ENCODE measurements around the gene FBF1.

The FBF1 gene

DNA sequence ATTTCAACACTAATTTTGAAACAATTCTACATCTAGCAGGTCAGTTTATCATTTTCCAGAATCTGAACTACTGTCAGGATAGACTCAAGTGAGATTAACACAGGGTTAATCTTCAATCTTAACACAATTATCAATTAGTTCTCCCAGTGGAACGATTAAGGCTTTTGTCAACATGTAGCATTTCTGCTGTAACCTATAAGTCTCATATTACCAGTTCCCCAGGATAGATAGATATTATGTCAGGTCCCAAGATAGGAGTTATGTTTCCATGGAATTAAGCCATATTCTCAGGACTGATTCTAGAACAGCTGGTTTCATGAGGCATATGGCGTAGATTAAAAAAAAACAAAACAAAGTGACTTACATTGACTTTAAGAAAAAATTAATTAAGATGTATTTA is 4.4 kb upstream of the FBF1 start:
- DNase-seq, result no peak

DNA sequence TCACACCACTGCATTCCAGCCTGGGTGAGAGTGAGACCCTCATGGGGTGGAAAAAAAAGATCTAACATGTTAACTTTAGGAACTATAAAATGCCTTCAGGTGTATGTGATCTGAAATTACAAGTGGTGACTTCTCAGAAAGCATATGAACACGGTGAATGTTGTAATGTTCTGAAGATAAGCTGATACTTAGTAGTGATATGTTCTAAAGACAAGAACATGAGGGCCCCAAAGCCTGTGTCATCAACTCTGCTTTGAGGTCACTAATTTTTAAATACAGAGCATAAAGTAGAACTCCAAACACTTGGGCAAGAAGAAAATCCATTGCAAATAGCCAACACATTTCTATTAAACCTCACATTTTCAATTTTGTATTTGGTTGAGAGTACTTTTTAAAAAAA is 2.6 kb upstream of the FBF1 start:
- DNase-seq, result no peak

DNA sequence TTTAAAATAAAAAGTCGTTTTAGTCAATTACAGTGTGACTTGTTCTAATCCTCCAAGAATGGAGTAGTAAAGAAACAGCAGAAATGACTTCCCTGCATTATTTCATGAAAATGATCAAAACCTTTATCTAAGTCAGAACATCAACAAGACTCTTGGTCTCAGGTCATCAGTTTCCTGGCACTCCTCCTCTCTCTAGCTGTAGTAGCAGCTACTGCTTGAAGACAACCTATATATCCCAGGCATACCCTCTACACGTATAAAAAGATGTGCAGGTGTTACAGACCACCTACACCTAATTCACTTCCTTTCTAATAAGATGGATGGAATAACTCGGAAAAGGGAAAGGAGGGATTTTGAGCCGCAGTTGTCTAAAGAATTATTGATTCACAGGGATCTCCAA is 1.6 kb upstream of the FBF1 start:
- no peak for DNase-seq

DNA sequence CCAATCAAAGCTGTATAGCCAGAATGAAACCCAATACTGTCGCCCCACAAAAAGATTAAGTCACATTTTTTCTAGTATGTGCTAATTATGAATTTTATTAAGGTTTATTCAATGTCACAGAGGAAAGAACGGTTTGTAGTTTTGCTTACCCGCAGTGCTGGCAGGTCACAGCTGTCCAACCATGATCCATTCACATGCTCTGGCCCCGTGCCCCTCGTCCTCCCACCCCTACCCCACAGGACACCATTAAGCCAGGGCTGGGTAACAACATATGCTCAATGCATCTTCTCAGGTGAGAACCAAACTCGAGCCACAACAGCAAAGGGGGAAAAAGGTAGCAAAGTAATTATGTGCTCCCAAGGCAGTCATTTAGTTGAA is 589 bp upstream of the FBF1 start:
- DNase-seq, result no peak

DNA sequence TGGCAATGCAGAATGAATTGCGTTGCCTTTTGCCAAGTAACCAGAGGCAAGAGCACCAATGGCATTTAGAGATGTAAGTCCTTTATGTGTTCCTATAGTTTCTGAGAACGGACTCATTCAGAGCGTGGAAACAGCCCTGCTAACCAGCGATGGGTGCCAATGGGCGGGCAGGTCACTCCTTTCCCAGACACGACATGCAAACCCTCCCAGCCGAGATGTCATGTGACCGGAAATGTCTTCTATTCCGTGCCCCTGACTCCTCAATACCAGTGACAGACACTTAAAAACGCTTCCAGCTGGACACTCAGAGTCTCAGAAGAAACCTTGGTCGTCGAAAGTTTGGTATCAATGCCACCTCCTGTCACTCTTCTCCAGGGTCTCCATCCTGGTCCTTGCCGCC is 3.2 kb downstream of the FBF1 start:
- no peak for DNase-seq

DNA sequence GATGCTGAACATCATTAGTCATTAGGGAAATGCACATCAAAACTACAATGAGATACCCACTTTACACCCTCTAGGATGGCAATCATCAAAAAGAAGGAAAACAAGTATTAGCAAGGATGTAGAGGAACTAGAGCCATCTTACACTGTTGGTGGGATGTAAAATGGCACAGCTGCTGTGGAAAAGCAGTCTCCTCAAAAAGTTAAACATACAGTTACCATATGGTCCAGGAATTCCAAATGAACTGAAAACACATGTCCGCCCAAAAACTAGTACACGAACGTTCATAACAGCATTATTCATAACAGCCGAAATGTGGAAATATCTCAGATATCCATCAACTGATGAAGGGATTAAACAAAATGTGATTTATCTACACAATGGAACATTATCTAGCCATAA is 7.0 kb downstream of the FBF1 start:
- DNase-seq, result no peak

DNA sequence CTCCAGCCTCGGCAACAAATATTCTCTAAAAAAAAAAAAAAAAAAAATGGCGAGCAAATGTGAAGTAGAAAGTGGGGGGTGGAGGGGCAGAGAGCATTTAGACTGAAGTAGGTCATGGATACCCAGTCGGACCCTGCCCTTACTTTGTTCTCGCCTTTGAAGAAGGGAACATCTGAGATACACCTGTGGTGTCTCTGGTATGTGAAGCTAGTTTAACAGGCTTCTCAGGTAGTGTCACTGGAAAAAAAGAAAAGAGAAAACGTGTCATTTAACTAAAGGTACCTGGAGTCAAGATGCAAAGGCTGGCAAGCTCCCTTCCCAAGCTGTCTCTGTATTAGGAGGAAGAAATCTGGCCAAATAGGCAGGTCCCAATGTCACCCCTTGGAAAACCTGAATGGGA is 8.0 kb downstream of the FBF1 start:
- no peak for DNase-seq

DNA sequence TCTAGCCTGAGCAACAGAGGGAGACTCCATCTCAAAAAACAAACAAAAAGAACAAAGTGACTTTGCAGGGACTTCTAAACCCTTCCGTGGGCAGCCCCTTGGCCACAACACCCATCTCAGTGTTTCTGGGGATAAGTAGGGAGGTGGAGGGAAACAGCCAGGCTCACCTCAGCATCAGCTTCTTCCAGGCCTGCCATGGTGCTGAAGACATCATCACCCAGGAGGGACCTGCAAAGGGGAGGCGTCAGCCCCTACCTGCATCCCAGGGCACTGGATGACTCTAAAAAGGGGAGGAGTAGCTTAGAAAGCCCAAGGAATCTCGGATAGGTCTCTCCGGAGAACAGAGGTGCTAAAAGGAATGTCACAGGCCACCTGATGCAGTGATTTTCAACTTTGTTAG is 9.8 kb downstream of the FBF1 start:
- DNase-seq, result no peak

DNA sequence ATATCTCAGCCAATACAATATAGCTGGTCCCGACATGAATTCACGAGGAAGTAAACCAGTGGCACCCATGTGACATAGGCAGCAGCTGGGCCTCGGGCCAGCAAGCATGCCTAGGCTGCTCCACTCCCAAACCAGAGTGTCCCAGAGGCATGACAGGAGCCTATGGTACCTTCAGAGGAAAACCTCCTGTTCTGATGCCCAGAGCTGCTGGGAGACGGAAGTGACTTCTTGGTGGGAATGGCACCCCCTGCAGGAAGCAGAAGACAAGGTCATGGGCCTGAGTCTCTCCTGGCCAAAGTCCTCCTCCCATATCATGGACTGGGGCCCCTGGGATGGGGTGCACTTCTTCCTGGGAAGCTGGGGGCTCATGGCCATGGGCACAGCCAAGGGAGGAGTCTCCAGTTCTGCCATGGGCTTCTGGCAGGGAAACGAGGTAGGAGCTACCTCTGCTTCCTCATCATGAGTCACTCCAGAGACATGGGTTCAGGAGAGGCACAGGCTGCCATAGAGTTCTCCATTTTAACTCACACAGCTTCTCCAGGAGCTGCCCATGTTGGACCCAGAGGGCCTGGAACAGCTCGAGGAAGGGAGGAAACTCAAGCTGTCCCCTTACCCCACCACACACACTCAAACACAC is 13.4 kb downstream of the FBF1 start:
- DNase-seq, result no peak

DNA sequence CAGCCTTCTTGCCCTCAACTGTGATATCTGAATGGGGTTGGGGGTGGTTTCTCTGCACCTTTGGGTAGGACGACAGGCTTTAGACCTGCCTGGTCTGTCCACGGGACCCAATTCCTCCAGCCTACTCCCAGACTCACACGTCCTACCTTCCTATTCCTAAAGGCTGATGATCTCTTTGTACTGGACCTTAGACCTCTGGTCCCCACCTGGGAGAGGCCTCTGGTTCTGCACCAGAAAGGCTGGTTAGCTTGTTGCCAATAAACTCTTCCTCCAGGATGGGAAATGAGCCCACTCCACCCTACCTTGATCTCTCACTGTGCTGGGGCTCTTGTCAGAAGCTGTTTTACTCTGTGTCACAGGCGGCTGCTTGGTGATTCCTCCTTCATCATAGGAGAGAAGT is 14.4 kb downstream of the FBF1 start:
- no peak for DNase-seq

GRCh38 chr17:75925912-75926311 is 14.9 kb downstream of the FBF1 start:
- DNase-seq, result no peak

DNA sequence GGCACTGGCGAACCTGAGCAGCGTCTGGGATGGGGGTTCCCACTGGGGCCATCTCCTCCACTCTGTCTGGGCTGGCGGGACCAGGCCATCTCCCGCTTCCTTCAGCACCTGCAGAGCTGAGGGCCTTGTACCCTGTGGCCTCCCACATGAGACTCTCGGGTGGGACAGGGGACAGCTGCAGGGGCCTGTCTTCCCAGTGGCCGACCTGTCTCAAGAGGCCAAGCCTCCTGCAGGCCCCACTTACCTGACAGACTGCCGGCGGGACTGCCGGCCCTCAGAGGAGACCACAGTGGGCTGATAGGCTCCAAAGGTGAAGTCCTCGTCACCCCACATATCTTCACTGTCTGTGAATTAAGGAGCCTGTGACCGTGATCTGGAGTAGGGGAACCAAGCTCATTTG is 15.7 kb downstream of the FBF1 start:
- no peak for DNase-seq

DNA sequence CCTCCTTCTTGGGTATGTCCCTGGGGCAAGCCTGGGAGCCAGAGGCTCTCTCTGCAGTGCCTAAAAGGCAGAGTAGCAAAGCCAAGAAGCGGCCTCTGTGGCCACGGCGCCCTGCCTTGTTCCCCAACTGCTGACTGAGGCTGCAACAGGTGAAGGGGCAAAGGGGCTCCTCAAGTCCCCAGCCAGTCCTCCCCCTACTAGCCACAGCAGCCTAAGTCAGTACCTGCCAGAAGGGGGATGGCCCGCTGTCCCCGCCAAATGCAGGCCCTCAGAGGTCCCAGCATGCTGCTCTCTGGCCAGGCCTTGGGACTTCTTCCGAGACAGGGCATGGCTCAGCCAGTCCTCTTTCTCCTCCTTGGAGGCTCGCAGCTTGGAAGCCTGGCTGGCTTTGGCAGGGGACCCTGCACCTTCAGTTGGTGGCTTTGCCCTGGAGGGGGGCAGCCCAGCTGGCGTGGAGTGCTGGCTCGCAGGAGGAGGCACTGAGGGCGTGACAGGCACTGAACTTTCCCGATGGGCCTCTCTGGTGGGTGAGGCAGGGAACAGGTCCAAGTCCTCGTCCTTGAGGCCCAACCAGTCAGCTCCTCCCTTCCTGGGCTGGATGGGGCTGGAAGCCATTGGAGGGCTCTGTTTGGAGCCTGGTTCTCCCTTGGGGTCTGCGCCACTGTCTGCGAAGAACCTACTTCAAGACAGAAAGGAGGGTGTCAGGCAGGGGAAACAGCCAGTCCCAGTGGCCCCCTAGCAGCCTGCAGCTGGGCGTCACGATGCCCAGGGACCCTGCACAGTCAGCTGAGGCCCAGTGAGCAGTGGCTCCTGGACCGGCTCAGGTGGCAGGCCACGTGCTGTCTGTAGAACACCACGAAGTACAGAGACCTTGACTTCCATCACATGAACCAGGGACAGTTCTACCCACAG is 17.6 kb downstream of the FBF1 start:
- no peak for DNase-seq

GRCh38 chr17:75922173-75922961 is 18.5 kb downstream of the FBF1 start:
- DNase-seq, result no peak

DNA sequence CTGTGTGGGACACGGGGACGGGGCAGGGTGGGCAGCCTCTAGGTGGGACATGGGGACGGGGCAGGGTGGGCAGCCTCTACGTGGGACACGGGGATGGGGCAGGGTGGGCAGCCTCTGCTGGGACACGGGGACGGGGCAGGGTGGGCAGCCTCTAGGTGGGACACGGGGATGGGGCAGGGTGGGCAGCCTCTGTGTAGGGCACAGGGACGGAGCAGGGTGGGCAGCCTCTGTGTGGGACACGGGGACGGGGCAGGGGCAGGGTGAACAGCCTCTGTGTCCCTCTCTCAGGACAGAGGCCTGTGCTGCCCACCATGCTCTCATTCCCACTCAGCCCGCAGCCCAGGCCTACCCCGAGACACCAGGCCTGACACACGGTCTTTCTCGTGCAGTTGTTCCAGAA is 19.2 kb downstream of the FBF1 start:
- DNase-seq, result no peak

DNA sequence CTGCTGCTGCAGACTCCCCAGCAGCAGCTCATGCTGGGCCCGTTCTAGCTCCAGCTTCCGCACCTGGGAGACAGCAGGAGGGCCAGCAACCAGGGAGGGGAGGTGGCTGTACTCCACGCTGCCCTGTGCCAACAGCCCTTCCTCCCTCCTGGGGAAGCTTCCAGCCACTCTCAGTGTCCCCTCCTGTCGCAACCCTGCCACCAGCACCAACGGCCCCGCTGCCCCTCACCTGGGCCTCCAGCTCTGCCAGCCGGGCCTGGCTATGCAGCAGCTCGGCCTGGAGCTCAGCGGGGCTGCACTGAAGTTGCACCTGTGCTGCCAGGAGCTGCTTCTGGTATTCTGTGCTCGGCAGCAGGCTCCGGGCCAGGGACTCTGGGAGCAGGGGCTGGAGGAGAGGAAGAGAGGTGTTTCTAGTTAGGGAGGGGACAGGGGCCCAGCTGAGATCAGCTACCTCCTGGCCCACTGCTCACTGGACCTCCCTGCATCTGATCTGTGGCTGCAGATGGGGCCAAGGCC is 20.7 kb downstream of the FBF1 start:
- no peak for DNase-seq

DNA sequence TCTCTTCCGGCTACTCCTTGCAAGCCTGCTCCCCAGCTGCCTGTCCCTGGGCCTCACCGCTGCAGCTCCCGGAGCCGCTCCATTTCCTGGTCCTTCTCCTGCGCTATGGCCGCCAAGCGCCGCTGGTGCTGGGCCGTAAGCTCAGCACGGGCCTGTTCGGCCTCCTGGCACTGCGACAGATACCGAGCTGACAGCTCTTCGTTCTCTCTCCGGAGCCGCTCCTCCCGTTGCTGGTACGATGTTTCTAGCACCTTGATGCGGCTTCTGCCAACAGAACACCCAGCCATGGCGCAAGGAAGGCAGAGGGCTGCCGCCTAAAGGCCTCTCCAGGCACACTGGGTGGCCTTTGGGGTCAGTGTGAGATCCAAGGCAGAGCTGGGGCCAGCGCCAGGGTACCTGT is 21.2 kb downstream of the FBF1 start:
- no peak for DNase-seq

DNA sequence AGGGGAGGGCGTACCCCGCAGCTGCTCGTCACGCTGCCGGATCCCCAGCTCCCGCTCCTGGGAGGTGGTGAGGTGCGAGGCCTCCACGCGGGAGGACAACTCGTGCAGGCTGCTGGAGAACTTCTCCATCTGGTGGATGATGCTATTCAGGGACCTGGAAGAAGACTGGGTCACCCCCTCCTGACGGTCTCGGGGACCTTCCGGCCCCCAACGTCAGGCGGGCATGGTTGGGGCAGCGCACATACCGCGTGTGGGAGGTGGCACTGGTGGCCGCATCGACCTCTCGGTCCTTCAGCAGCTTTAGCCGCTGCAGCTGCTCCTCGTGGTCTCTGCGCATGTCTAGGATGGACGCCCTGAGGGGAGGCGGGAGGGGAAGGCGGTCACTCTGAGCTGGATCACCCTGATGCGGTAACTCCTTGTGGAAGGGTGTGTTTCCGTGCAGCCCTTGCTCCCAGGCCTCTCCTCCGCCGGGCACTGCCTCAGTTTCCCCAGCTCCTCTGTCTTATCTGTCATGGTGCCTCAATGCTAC is 22.9 kb downstream of the FBF1 start:
- no peak for DNase-seq

DNA sequence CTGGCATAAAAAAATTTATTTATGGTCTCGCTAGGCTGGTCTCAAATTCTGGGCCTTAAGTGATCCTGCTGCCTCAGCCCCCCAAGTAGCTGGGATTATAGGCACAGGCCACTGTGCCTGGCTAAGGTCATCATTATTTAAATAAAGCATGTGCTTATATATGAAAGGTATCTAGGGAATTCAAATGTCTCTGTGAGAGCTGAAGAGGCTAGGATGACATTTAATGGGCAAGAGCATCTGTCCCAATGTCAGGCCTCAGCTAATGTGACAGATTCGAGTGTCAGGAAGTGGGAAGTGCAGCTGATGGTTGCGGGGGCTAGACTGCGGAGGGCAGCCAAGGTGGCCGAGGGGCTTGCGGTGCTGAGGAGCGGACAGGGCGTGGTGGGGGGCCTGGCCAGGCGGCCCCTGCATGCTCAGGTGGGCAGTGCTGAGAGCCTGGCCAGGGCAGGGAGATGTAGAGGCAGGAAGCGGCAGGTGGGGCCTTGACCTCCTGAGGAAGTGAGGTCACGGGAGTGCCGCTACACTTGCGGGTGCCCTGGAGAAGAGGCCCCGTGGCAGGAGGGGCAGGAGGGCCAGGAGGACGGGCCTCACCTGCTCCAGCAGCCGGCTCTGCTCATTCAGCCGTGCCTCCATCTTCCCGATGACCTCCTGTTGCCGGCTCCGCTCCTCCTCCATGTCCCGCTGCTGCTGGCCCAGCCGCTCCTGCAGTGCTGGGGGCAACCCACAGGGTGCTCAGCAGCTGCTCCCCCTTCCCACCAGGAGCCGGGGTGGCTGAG is 23.5 kb downstream of the FBF1 start:
- no peak for DNase-seq

DNA sequence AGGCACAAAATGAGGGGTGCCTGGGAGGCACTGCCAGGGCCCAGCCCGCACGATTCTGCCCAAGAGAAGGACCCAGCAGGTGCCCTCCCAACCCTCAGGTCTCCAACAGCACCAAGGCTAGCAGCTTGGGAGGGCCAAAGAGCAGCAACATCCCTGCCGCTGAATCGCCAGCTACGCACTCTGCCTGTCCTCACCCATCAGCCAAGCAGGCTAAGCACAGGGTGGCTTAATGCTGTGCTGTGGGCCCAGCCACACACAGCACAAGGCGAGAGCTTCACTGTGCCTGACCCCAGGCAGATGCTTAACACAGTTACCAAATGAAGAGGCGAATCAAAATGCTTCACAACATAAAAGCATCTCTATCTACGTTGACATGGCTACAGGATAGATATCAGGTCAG is 25.6 kb downstream of the FBF1 start:
- DNase-seq, result no peak

DNA sequence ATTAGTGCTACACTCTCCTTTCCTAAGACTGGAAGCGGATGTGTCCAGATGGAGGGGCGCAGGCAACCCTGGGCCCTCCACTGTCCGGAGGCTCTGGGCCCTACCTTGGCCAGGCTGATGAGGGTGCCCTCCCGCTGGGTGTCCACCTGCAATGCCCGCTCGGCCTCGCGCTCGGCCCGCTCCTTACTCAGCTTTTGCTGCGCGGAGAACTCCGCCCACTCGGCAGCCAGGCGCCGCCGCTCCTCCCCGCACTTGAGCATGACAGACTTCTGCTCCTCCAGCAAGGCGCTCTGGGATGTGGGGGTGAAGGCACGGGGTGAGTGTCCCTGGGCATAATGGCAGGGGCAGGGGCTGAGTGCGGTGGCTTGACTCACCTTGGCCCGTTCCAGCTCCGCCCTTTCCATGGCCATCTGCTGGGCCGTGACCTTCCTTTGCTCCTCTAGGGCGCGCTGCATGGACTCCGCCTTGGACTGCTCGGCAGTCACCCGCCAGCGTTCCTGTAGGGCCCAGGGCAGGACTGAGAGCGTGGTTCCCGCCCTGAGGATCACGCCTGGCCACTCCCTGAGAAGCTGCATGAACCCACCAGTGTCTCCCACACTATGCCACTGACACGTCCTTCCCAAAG is 26.1 kb downstream of the FBF1 start:
- DNase-seq, result no peak

Measured in T-helper 1 cell (primary cell).